GM21515 (cell line): ENCODE data around the gene NME9.

Experiments
- ATAC-seq: cut with Tn5 transposase; IDR thresholded peaks from one replicate; pipeline ENCODE4 v1.9.1; 2021; ENCODE audit not compliant: unreplicated experiment

Gene NME9

GRCh38 chr3:138336454-138336999, 6.9 kb upstream of the NME9 start:
- no peak for ATAC-seq

DNA sequence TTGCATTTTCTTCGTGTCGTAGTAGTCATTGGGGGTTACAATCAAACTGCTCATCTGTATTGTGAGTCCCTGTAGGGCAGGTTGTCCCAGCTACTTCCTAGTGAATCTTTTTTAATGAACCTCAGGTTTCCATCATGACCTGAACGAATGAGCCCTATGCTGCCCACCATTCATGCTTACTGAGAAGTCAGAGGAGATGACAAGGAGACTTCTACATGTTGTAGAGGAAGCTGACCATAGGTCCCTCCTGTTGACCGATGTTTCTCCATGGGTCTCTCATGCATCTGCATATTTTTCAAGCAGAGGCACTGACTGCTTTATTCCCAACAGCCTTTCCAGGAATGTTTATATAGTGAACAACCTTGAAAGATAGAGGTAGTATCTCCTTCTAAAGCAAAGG, 5.0 kb upstream of the NME9 start:
- ATAC-seq: no peak

DNA sequence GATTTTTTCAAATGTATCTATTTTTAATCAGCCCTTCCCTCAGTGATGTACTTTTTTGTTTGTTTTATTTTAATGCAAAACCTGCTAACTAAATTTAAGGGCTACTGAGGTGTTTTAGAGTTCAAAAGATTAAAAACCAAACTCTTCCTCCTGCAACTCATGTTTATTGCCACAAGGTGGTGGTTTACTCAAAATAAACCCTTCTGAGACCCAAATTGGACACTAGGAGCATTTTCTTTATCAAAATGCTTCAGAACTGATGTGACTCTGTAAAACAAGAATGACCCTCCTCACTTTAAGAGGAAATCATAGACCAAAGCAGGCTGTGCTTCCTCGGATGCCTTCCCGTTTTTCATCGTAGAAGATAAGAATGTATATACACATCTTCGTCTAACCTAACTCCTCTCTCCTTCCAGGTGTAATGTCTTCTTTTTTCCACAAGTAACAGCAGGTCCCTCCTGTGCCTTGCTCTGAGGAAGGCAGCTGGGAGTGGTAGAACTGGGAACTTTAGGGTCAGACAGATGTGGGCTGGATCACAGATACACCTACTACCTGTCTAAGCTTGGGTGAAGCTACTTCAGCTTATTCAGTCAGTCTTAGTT, 2.9 kb upstream of the NME9 start:
- ATAC-seq: no peak

- ATAC-seq: no peak
Observed at GRCh38 chr3:138331143-138331894, 1.7 kb upstream of the NME9 start.

GRCh38 chr3:138329984-138330293, 288 bp upstream of the NME9 start:
- ATAC-seq: no peak

DNA sequence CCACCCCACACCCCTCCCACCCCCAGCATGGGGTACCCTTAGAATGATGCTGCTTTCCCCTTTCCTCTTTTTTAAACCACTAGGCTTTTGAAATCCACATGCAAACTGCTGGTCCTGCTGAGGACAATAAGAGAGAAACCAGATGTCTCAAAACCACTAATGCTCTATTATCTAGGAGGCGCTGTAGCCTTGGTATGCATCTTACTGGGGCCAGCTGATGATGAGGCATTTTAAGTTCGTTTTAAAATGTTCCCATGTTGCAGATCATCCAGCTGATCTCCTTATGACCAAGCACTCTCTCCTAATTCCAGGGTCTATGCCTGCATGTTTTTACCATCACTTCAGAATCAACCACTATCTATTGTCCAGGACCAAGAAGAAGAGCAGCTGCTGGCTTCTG, 1.3 kb downstream of the NME9 start:
- no peak for ATAC-seq

DNA sequence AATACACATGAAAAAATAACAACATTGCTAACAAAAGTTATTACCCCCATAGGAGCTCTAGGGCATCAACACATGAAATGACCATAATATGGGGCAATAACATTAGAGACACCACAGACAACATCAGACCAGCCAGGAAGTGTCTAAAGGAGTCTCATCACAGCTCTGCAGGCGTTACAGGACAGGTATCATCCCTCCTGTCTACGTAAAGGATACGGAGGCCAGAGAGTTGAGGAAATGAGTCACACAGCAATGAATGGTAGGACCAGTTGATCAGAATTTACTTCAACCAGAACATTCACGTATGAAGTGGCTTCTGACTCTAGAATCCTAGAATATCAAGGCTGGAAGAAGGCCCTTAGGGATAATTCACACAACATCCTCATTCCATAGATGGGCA, 1.8 kb downstream of the NME9 start:
- no peak for ATAC-seq

GRCh38 chr3:138326866-138327595, 2.6 kb downstream of the NME9 start:
- ATAC-seq: no peak

DNA sequence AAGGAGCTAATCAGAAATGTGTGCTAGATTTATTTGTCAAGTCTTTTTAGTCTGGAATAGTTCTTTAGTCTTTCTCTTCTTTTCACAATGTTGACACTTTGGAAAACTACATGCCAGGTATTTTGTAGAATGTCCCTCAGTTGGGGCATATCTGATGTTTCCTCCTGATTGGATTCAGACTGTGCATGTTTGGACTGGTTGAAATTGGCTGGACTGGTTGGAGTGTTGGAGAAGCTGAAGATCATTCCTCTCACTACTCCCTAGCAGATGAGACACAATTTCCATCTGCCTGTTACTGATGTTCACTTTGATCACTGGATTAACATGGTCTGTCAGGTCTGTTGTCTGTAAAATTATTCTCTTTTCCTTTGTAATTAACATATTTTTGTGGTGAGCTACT, 3.7 kb downstream of the NME9 start:
- no peak for ATAC-seq

DNA sequence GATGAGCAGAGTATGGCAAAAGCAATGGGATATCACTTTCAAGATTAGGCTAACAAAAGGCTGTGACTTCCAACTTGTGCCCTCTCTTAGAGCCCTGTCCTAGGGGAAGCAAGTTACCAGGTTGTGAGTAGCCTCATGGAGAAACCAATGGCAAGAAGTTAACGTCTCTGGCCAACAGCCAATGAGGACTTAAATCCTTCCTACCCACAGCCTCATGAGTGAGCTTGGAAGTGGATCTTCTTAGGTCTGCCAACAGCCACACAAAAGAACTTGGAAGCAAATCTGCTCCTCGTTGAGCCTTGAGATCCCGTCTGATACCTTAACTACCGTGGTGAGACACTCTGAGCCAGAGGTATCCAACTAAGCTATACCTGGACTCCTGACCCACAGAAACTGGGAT, 5.7 kb downstream of the NME9 start:
- ATAC-seq: no peak

- no peak for ATAC-seq
Observed at GRCh38 chr3:138317687-138318086, 12.0 kb downstream of the NME9 start.

DNA sequence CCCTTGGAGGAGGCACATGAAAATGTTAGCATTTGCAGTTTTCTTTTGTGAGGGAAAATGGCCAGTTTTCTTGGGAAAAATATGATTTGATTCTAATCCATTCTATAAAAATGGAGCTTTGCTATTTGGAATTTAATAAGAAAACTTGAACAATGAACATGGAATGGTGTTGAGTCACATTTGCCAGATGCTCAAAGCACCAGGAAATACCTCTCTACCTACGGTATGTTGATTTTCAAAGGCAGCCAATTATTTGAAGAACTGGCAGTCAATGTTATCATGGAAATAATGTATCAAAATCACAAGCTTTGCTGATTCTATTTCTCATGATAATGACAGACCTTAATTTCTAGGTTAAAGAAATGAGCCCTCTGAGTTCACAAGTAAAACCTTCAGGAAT, 14.9 kb downstream of the NME9 start:
- ATAC-seq: no peak

DNA sequence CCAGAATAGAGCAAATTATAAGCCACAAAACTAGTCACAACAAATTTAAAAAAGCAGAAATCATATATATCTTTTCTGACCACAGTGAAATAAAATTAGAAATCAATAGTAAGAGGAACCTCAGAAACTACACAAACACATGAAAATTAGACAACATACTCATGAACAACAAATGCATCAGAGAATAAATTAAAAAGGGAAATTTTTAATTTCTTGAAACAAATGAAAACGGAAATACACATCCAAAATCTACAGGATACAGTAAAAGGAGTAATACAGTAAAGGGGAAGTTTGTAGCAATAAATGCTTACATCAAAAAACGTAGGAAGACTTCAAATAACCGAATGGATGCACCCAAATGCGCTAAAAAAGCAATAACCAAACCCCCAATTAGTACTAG, 19.2 kb downstream of the NME9 start:
- ATAC-seq: no peak

DNA sequence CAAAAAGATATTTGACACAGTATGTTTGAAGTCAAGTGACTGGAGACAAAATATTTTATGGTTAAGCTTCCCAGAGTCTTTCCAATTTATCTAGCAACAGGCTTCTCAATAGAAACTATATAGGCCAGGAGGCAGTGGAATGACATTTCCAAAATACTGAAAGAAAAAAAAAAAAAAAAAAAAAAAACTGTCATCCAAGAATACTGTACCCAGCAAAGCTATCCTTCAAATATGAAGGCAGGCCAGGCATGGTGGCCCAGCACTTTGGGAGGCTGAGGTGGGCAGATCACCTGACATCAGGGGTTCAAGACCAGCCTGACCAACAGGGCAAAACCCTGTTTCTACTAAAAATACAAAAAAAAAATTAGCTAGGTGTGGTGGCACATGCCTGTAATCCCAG, 20.9 kb downstream of the NME9 start:
- no peak for ATAC-seq

- ATAC-seq: no peak
Observed at GRCh38 chr3:138307899-138308298, 21.8 kb downstream of the NME9 start.

GRCh38 chr3:138303474-138303873, 26.2 kb downstream of the NME9 start:
- ATAC-seq: no peak

GRCh38 chr3:138300647-138301046, 29.0 kb downstream of the NME9 start:
- ATAC-seq: no peak

- no peak for ATAC-seq
Observed at GRCh38 chr3:138297876-138298275, 31.8 kb downstream of the NME9 start.

GRCh38 chr3:138297059-138297607, 32.5 kb downstream of the NME9 start:
- no peak for ATAC-seq

DNA sequence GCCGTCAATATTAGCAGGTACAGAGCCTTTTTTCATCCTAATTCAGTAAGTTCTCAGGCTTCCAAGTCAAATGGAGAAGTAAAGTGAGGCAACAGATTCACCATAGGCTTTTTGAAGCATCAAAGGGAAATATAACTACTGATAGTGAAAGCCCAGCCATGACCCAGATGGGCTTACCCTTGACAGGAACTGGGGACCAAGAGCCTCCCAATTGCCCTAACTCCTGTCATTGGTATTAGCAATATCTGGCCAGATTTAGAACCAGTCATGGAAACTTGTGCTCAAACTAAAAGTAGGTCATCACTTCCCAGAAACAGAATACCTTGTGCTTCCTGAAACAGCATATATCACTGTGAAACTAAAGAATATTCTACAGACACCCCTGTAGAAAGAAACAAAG, 33.0 kb downstream of the NME9 start:
- no peak for ATAC-seq

- ATAC-seq: no peak
Observed at GRCh38 chr3:138289701-138290100, 40.0 kb downstream of the NME9 start.

- ATAC-seq: no peak
Observed at GRCh38 chr3:138289260-138289659, 40.4 kb downstream of the NME9 start.
